ENCODE measurements around the gene FSTL1. TPM values are rescaled to one million over a fixed set of nuclear protein-coding genes. Genes with fewer than 3 reads are reported as not detected.

The FSTL1 gene
- total RNA-seq, 1 donor from 2014 or later: 383 TPM

- no peaks in the 10 kb centered on the region for H3K9me3 Mint-ChIP-seq
- TF ChIP-seq CTCF (conservative IDR thresholded peaks at IDR 0.05): no peak
- H3K4me3 Mint-ChIP-seq: no peak overlapping the region
- peak overlapping the region; percentile 16 for H3K27ac Mint-ChIP-seq
- no peaks in the 10 kb centered on the region for H3K27me3 Mint-ChIP-seq
- peaks cover 67% of the 10 kb centered on the region for H3K4me1 Mint-ChIP-seq (ENCODE audit: unreplicated experiment)
- no peak for DNase-seq (ENCODE audit: extremely low spot score, unreplicated experiment)
- H3K36me3 Mint-ChIP-seq: peaks cover 35% of the 10 kb centered on the region
These were observed 17.0 kb downstream of the FSTL1 start for GRCh38 chr3:120433662-120434331.

- no peak for TF ChIP-seq CTCF (conservative IDR thresholded peaks at IDR 0.05)
- no peak for DNase-seq (ENCODE audit: extremely low spot score, unreplicated experiment)
- Mint-ChIP-seq H3K4me1 (ENCODE audit: unreplicated experiment) (peaks cover 67% of the 10 kb centered on the region), H3K4me3 (peak overlapping the region; percentile 2), H3K27ac (peak overlapping the region; percentile 23), H3K27me3 (no peaks in the 10 kb centered on the region), H3K9me3 (no peaks in the 10 kb centered on the region), H3K36me3 (peaks cover 39% of the 10 kb centered on the region)
These were observed 18.5 kb downstream of the FSTL1 start for GRCh38 chr3:120432150-120432860.

GRCh38 chr3:120429921-120430361, 20.9 kb downstream of the FSTL1 start:
- H3K4me3 Mint-ChIP-seq: no peak overlapping the region
- H3K4me1 Mint-ChIP-seq (ENCODE audit: unreplicated experiment): peaks cover 57% of the 10 kb centered on the region

GRCh38 chr3:120428924-120429323, 21.9 kb downstream of the FSTL1 start:
- H3K9me3 Mint-ChIP-seq: no peaks in the 10 kb centered on the region

More at GRCh38 chr3:120429921-120430361, 20.9 kb downstream of the FSTL1 start:
- Mint-ChIP-seq H3K9me3 (no peaks in the 10 kb centered on the region), H3K27me3 (no peaks in the 10 kb centered on the region), H3K36me3 (peaks cover 39% of the 10 kb centered on the region), H3K27ac (no peak overlapping the region)
- TF ChIP-seq CTCF (conservative IDR thresholded peaks at IDR 0.05): no peak
- no peak for DNase-seq (ENCODE audit: extremely low spot score, unreplicated experiment)

GRCh38 chr3:120427201-120427600, 23.6 kb downstream of the FSTL1 start:
- H3K9me3 Mint-ChIP-seq: no peaks in the 10 kb centered on the region
- peaks cover 49% of the 10 kb centered on the region for H3K4me1 Mint-ChIP-seq (ENCODE audit: unreplicated experiment)
- H3K4me3 Mint-ChIP-seq: no peak overlapping the region
- no peak overlapping the region for H3K27ac Mint-ChIP-seq
- no peak for TF ChIP-seq CTCF (conservative IDR thresholded peaks at IDR 0.05)
- peaks cover 34% of the 10 kb centered on the region for H3K36me3 Mint-ChIP-seq
- no peak for DNase-seq (ENCODE audit: extremely low spot score, unreplicated experiment)
- H3K27me3 Mint-ChIP-seq: no peaks in the 10 kb centered on the region

More at GRCh38 chr3:120428924-120429323, 21.9 kb downstream of the FSTL1 start:
- H3K27ac Mint-ChIP-seq: no peak overlapping the region
- H3K27me3 Mint-ChIP-seq: no peaks in the 10 kb centered on the region
- peaks cover 43% of the 10 kb centered on the region for H3K36me3 Mint-ChIP-seq
- TF ChIP-seq CTCF (conservative IDR thresholded peaks at IDR 0.05): no peak
- peaks cover 62% of the 10 kb centered on the region for H3K4me1 Mint-ChIP-seq (ENCODE audit: unreplicated experiment)
- no peak for DNase-seq (ENCODE audit: extremely low spot score, unreplicated experiment)
- H3K4me3 Mint-ChIP-seq: no peak overlapping the region
